COR-L47 (cell line): ENCODE results near the gene ATP1A2.
"Not testable (repeated sequence)": the region's sequence is repeated elsewhere in the genome, so short reads cannot be mapped to it uniquely, and the experiment has no call there.

ENCODE experiments used
- DNase-seq: peaks from one replicate; lab custom pipeline; 2025; lab: John Stamatoyannopoulos, UW

ATP1A2 gene

DNA sequence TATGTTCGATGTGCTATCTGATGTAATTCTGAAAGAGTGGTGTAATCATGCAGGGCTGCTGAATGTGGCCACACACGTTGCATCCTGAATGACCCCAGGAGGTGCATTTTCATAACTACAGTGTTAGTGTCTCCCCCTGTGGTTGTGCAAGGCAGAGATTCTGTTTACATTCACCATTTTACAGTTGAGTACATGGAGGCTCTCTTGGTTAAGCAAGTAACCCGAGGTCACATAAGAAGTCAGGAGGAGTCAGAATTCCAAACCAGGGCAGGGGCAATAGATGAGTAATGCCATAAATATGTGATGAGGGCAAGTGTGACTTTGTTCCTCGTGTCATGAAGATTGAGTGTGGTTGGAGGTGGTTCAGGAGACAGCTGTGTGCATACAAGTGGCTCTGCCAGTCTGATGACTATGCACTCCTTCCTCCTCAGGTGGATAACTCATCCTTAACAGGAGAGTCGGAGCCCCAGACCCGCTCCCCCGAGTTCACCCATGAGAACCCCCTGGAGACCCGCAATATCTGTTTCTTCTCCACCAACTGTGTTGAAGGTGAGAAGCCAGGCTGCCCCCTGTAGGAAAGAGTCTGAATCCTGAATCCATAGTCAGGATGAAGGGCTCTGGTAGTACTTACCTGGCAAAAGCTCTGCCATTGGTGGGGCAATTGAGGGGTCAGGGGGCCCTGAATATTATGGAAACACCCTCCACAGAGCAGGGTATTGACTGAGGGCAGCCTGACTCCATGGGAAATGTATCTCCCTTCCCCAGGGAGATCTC, 9.3 kb downstream of the ATP1A2 start:
- DNase-seq, result no peak

- DNase-seq, result no peak
Observed at GRCh38 chr1:160125746-160126145, 10.2 kb downstream of the ATP1A2 start.

- DNase-seq, result not testable (repeated sequence)
Observed at GRCh38 chr1:160126342-160126741, 10.8 kb downstream of the ATP1A2 start.

DNA sequence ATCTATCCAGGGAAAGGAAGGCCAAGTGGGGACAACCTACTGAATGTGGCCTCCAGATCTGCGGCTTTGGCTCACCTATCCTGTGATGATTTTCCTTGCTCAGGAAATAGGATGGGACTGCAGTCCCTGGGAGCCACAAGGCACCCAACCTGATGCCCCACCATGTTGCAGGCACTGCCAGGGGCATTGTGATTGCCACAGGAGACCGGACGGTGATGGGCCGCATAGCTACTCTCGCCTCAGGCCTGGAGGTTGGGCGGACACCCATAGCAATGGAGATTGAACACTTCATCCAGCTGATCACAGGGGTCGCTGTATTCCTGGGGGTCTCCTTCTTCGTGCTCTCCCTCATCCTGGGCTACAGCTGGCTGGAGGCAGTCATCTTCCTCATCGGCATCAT, 11.8 kb downstream of the ATP1A2 start:
- no peak for DNase-seq

DNA sequence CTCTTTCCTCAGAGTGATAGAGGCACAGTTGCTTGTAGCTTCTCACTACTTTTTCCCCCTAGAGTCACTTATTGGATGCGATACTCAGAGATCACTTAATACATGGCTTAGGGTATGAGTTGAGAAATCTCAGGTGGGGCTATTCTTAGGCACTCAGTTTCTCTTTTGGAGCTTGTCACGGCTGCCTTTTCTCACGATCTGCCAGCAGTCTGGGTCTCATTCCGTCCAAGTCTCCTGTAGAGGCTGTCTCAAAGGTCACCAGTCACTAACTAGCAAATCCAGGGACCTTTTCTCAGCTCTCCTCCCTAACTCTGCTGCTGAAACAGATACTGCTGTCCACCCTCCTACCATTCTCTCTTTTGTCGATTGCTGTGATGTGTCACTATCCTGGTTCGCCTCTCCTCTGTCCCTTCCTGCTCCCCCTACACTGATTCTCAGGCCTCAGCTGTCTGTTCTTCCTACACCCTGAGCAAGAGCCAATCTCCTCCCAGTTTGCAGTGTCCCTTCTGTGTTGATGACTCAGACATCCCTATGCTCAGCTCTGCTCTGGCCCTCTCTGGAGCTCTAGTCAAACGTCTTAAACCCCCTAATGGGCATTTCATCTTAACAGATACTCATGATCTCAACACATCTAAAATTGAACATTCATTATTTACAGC, 12.4 kb downstream of the ATP1A2 start:
- DNase-seq, result no peak

DNA sequence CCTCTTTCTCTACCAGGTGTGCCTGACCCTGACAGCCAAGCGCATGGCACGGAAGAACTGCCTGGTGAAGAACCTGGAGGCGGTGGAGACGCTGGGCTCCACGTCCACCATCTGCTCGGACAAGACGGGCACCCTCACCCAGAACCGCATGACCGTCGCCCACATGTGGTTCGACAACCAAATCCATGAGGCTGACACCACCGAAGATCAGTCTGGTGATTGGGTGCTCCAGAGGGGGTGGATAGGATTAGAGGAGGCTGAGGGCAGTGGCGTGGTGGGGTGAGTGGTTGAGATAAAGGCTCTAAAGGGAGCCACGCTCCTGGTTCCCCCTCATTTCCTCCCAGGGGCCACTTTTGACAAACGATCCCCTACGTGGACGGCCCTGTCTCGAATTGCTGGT, 13.1 kb downstream of the ATP1A2 start:
- DNase-seq, result no peak

DNA sequence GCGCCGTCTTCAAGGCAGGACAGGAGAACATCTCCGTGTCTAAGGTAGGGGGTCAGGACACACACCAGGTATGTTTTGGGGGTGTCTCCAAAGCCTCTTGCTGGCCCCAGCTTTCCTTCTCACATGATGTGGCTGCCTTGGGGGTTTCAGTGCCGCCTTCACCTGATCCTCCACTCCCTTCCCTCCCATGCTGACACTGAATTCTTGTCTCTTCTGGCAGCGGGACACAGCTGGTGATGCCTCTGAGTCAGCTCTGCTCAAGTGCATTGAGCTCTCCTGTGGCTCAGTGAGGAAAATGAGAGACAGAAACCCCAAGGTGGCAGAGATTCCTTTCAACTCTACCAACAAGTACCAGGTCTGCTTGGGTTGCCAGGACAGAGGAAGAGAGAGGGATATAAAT, 13.5 kb downstream of the ATP1A2 start:
- DNase-seq, result no peak

DNA sequence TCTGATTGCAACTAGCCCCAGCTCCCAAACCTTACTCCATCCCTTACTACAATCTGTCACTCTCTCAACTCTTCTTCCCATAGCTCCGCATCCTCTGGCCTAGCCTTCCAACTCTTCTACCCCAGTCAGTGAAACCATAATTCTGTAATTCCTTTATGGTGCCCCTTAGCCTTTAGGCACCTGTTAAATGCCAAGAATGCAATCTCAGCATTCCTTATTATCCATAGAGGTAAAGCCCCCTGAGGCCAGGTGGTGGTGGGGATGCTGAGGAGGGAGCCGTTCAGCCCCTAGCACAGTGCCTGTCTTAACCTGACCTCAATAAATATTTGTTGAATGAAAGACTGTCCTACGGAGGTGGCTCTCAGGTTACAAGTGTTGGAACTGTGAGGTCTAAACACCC, 14.0 kb downstream of the ATP1A2 start:
- DNase-seq, result no peak

DNA sequence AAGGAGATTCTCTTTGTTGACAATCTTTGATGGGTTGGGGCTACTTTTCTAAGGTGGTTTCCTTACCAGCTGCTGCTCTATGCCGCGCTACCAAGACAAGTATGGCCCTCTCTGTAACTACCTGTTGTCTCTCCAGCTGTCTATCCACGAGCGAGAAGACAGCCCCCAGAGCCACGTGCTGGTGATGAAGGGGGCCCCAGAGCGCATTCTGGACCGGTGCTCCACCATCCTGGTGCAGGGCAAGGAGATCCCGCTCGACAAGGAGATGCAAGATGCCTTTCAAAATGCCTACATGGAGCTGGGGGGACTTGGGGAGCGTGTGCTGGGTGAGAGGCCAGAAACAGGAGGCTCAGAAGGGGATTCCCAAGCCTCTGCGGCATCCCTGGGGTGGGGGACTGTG, 14.4 kb downstream of the ATP1A2 start:
- no peak for DNase-seq

GRCh38 chr1:160130486-160130885, 14.9 kb downstream of the ATP1A2 start:
- no peak for DNase-seq

DNA sequence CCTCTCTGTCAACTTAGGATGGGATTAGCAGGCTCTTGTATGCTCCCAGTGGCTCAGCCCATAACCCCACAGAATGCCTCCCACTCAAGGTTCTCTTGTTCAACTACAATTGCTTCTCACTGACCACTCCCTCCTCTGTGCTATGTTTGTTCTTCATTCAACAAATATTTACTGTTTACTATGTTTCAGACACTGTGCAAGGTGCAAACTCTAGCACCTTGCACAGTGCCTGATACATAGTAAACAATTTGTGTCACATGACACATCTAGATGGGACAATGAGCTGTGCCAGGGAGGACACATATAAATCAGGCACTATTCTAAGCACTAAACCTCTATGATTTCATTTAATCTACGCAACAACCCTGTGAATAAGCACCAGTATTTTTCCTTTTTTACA, 15.4 kb downstream of the ATP1A2 start:
- DNase-seq, result no peak

DNA sequence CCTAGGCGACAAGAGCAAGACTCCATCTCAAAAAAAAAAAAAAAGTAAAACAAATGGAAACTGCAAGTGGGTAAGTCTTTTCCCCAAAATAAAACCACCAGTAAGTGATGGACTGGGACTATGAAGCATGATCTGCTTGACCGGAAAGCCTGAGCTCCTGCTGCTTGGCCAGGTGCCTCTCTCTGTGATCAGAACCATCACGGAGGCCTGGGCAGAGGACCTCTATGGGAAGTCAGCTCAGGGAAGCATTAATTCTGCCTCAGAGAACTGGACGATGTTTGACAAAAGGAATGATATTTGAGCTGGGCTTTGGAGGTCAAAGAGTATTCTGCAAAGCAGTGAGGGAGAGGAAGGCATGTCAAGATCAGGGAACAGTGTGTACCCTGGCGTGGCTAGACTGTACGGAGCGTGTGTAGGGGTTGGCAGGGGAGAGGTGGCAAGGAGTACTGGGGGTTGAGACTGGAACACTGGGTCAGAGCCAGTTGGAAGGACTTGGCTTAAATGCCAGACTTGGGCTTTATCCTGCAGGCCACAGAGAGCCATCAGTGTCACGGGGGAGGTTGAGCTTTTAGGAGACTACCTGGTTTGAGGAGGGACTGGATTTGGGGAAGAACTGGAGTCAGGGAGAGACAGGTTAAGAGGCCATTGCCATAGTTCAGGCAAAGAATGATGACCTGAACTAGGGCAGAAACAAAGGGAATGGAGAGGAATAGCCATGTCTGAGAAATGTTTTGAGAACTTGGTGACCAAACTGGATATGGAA, 16.4 kb downstream of the ATP1A2 start:
- no peak for DNase-seq

DNA sequence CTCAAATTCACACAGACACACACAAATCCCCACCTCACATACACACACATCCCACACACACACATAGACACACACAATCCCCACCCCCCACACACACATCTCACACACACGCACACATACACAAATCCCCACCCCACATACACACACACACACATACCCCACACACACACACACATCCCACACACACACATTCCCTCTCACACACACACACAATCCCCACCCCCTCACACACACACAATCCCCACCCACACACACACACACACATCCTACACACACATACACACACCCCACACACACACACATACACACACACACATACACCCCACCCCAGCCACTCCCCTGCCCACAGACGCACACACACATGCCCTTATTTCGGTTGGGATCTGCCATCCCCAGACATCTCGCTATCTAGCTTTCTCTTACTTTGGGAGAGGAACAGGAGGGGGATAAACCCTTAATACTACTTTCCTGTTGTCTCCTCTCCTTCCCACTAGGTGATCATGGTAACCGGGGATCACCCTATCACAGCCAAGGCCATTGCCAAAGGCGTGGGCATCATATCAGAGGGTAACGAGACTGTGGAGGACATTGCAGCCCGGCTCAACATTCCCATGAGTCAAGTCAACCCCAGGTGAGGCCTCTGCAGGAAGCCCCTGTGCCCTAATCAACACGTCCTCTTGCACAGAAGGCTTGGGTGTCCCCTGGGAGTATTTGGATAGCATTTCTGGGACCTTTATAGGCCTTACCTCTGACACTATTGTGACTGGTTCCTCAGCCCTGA, 18.6 kb downstream of the ATP1A2 start:
- DNase-seq, result no peak

DNA sequence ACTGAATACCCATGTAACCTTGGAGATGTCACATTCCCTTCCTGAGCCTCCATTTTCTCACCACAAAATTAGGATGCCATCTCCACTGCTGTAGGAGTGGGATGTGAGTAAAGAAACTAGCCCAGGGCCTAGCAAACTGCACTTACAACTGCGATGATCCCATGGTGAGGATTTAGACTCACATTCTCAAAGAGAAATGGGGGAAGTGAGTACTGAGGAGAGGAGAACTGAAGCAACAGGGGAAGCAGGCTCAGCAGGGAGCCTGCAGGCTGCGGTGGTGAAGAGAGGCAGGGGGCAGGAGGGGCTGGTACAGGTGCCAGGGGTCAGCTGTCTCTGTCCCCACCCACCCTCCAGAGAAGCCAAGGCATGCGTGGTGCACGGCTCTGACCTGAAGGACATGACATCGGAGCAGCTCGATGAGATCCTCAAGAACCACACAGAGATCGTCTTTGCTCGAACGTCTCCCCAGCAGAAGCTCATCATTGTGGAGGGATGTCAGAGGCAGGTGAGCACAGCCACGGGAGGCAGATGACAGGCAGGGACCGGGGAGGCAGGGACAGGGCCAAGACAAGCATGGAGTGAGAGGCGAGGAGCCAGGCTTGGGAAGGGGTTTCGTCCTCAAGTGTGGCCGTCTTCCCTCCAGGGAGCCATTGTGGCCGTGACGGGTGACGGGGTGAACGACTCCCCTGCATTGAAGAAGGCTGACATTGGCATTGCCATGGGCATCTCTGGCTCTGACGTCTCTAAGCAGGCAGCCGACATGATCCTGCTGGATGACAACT, 19.4 kb downstream of the ATP1A2 start:
- DNase-seq, result no peak

GRCh38 chr1:160136121-160136925, 20.8 kb downstream of the ATP1A2 start:
- DNase-seq, result no peak

- DNase-seq, result no peak
Observed at GRCh38 chr1:160136926-160137200, 21.3 kb downstream of the ATP1A2 start.

DNA sequence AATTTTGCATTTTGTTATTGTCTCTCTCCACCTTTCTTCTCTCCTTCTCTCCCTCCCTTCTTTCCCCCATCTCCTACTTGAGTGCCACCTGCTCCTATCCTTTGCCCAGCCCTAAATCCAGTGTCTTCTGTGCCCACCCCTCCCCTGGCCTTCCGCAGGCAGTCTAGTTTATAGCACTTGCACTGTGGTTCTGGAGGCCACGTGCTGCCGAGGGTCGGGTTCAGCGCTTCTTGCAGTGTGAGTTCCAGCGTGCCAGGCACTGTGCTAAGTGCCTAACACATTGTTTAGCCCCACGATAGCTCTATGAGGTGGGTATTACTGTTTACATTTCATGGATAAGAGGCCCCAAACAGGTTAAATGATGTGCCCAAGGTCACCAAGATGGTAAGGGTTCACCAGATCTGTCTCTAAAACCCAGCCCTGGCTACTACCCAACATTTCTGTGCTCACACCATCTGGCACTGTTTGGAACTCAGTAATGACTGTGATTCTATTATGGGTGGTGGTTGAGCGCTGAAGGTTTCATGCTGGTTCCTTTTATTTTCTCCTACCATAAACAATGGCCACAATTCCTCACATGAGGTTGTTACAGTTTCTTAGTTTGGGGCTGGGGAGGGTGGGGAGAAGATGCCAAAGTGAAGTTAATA, 21.8 kb downstream of the ATP1A2 start:
- DNase-seq, result peak; percentile 57

DNA sequence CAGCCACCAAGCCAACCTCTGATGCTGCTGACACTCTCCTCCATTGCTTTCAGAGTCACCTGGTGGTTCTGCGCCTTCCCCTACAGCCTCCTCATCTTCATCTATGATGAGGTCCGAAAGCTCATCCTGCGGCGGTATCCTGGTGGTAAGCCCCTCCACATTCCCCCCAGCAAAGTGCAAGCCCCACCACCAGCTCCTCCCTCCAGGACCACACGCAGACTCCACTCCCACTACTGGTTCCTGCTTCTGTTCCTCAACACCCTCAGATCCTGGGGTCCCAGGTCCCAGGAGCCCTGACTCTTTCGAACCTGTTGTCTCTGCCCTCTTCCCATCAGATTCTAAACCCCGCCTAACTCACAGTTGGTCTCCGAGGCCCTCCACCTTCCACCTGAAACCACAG, 24.3 kb downstream of the ATP1A2 start:
- DNase-seq, result no peak

GRCh38 chr1:160143695-160144094, 28.1 kb downstream of the ATP1A2 start:
- DNase-seq, result no peak

DNA sequence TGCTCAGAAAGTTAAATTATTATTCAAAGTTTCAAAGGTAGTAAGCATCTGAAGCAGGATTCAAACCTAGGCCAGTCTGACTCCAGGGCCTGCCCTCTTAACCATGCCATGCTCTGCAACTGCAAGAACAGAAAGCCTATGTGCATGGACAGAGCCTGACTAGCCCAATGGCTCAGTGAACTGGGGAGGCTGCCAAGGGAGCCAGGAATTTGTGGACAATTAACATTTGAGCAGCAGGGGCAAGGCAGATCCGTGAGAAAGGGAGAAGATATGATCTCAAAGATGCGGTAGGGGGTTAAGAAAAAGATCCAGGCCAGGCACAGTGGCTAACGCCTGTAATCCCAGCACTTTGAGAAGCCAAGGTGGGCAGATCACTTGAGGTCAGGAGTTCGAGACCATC, 29.4 kb downstream of the ATP1A2 start:
- no peak for DNase-seq
